ENCODE results near the gene ZBTB16.

The ZBTB16 gene

DNA sequence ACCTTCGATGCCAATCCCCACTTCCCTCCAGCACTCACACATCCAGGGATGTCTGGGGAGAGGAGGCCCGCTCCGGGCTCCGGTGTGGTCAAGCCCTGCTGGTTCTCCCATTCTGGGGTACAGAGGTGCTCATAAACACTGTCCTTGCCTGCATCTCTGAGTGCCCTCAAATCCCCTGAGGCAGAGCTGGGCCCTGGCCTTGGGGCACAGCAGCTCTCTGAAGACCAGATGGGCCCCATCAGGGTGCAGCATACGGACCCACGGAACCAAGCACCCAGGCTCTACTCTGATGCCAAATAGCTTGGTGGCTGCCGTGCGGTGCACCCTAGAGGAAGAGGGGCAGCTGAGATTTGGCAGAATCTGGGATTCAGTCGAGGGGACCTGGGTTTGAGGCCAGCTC is 201.0 kb downstream of the ZBTB16 start:
- no peak for DNase-seq (ENCODE audit: extremely low spot score)
- TF ChIP-seq, protein P1, sequence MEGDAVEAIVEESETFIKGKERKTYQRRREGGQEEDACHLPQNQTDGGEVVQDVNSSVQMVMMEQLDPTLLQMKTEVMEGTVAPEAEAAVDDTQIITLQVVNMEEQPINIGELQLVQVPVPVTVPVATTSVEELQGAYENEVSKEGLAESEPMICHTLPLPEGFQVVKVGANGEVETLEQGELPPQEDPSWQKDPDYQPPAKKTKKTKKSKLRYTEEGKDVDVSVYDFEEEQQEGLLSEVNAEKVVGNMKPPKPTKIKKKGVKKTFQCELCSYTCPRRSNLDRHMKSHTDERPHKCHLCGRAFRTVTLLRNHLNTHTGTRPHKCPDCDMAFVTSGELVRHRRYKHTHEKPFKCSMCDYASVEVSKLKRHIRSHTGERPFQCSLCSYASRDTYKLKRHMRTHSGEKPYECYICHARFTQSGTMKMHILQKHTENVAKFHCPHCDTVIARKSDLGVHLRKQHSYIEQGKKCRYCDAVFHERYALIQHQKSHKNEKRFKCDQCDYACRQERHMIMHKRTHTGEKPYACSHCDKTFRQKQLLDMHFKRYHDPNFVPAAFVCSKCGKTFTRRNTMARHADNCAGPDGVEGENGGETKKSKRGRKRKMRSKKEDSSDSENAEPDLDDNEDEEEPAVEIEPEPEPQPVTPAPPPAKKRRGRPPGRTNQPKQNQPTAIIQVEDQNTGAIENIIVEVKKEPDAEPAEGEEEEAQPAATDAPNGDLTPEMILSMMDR (IDR thresholded peaks at IDR 0.05; ENCODE audit: control extremely low read depth, extremely low read depth, low read depth, missing control alignments): no peak
- ChIA-PET CTCF (interaction anchor here (0.6 to 8.7 kb wide), 33 partner anchors 11 to 1672 kb away, joined by 3 to 107 read pairs (median 4); partner anchors contain the start of genes HTR3B, TTC12 and USP28), POLR2A (no interaction called here)

DNA sequence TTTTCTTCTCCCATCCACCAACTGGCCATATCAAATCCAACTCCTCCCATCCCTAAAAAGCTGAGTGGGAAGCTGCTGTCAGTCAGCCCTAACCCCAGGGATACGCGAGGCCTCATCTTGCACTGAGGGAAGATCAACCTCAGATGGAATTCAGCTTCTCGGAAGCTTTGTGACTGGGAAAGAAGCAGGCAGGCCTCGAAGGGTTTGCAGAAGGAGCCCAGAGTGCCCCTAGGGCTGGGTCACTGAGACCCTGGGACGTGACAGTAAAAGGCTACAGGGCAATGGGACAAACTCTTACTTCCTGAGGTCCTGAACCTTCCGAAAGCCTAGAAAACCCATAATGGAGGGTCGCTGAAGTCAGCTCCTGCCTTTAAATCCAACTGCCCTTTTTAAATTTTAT is 202.3 kb downstream of the ZBTB16 start:
- TF ChIP-seq, protein P1 (IDR thresholded peaks at IDR 0.05; ENCODE audit: control extremely low read depth, extremely low read depth, low read depth, missing control alignments): no peak
- ChIA-PET POLR2A (no interaction called here), CTCF (interaction anchor here (0.7 to 8.7 kb wide), 29 partner anchors 8 to 1674 kb away, joined by 3 to 107 read pairs (median 5); partner anchors contain the start of genes HTR3B, TTC12 and USP28)
- no peak for DNase-seq (ENCODE audit: extremely low spot score)

DNA sequence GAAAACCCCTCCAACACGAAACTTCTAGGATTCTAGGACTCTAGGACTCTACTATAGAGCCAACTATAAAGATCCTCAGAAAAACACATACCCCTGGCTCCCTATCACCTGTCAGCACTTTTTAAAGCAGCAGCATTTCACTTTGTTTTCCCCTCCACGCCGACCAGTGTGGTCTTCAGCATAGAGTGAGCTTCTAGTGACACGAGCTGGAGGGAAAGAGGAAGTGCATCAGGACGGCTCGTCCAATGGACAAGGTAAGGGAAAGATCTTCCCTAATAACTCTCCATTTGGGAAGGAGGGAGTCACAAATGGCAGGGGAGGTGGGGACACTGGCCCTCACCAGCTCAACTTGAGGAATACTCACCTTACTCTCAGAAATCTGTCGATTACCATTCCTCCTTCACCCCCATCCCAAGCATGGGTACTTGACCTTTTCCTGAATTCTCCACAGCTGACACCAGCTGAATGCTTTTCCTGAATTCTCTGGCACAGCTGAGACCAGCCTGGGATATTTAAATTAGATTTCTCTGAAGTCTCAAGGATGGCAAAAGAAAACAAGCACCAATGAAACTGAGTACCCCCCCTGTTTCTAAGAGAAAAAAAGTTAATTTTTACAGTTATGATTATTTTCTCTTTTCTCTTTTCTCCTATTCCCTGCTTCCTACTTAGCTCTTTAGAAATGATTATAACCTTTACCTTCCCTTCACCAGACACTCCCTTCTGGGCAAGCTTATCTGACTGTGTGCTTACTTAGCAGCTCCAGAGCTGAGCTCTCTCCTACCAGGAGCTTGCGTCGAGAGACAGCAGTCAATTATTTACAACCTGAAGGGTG is 203.4 kb downstream of the ZBTB16 start:
- DNase-seq (ENCODE audit: extremely low spot score): no peak
- TF ChIP-seq, protein P1 (IDR thresholded peaks at IDR 0.05; ENCODE audit: control extremely low read depth, extremely low read depth, low read depth, missing control alignments): peak; percentile 40
- ChIA-PET CTCF (interaction anchor here (0.6 to 8.7 kb wide), 10 partner anchors 9 to 457 kb away, joined by 3 to 107 read pairs (median 18); partner anchors contain the start of gene HTR3B), POLR2A (no interaction called here)

DNA sequence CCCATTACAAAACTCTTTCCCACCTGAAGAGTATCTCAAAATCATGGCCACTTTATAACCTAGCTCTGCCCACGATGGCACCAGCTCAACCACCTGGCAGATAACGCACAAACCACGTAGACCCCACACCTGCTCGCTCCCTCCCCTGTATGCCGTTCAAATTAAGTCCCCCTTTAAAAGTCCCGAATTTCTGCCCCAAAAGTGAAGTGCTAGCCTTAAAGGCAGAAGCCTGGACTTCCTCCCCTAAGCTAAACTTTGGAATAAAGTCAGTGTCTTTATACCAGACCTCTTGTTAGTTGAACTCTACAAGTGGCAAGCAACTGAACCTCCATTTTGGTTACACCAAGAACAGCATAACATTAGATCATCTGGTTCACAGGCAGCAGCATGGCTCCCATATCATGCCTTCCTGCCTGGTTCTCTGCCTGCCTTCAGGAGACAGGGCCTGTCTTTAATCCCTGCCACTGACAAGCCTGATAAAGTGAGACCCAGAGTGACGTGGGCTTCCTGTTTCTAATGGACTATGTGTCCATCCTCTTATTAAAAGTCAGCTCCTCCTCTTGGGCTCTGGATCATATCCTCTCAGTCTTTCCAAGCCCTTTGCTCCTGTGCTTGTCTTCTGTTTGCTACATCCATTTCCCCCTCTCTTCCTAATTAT is 204.1 kb downstream of the ZBTB16 start:
- no peak for DNase-seq (ENCODE audit: extremely low spot score)
- ChIA-PET CTCF (interaction anchor here (2.5 to 8.7 kb wide), 5 partner anchors 10 to 368 kb away, joined by 5 to 107 read pairs (median 63); no protein-coding TSS in a partner anchor), POLR2A (no interaction called here)
- TF ChIP-seq, protein P1 (IDR thresholded peaks at IDR 0.05; ENCODE audit: control extremely low read depth, extremely low read depth, low read depth, missing control alignments): no peak

DNA sequence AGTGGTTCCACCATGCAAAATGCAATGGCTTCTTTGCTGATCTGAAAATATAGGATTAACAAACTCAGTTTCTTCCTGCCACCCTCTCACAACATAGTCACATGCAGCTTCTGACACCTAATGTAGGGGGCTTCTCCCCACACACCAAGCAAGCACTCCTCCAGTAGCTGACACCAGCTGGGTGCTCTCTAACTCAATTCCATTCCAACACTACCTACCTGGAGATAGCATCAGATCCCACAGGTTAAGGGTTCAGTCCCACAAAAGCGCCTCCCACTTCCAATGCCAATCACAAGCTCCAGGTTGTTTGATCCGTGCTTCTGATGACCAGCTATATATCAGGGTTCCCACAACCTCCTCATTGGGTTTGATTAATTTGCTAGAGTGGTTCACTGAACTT is 204.9 kb downstream of the ZBTB16 start:
- CTCF ChIA-PET: interaction anchor here (6.1 to 8.7 kb wide), 3 partner anchors 15 to 368 kb away, joined by 63 to 107 read pairs (median 80); no protein-coding TSS in a partner anchor
- no peak for DNase-seq (ENCODE audit: extremely low spot score)
- POLR2A ChIA-PET: no interaction called here
- TF ChIP-seq, protein P1 (IDR thresholded peaks at IDR 0.05; ENCODE audit: control extremely low read depth, extremely low read depth, low read depth, missing control alignments): no peak

DNA sequence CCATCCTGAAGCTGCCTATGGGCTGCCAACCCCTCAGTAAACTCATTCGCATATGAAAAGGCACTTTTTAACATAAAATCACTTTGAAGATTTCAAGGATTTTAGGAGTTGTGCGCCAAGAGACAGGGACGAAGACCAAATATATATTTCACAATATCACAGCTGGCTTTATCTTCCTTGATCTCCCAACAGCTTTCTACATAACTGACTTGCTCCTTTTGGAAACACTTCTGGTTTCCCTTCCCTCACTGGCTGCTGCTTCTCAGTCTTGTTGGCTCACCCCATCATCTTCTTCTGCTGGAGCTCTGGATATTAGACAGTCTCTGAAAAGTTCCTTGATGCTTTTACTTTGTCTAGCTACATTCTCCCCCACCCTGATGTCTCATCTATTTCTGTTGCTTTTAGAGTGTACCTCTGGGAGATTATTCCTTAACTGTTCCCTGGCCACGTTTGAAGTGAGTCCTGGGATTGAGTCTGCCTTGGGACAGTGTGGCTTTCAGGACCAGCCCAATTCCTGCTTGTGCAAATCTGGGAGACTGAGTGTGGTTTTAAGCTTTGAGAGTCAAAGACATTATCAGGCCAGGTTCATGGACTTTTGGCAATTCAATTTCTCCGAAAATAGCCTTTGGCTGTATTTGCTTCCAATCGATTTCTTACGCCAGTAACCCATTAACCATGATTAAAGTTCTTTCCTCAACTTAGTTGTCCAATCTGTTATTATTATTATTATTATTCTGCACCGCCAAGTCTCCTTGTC is 205.8 kb downstream of the ZBTB16 start:
- CTCF ChIA-PET: interaction anchor here (1.3 to 8.7 kb wide), 3 partner anchors 16 to 369 kb away, joined by 3 to 107 read pairs (median 63); no protein-coding TSS in a partner anchor
- POLR2A ChIA-PET: no interaction called here
- TF ChIP-seq, protein P1 (IDR thresholded peaks at IDR 0.05; ENCODE audit: control extremely low read depth, extremely low read depth, low read depth, missing control alignments): no peak
- no peak for DNase-seq (ENCODE audit: extremely low spot score)

Measured in GM10248 (cell line).